LNCaP clone FGC (cell line): ENCODE measurements around the gene BTD.
A peak's percentile ranks its signal among the peaks of the same experiment; 100 is the strongest.

Experiments used
- DNase-seq: peaks from one replicate; pipeline ENCODE4 v3.0.0-alpha.2; 2011; ENCODE audit warnings: low read depth
- H3K4me3 ChIP-seq: 2 replicates; pipeline ENCODE4 v1.5.1; 2011; ENCODE audit warnings: mild to moderate bottlenecking, low read depth, low read length, control low read depth
- TF ChIP-seq, protein P1 (sequence below): IDR thresholded peaks from 2 replicates; pipeline ENCODE4 v1.5.1; 2012; ENCODE audit warnings: mild to moderate bottlenecking; ENCODE audit not compliant: control insufficient read depth, insufficient read depth; ENCODE audit errors: extremely low read depth

Gene BTD

DNA sequence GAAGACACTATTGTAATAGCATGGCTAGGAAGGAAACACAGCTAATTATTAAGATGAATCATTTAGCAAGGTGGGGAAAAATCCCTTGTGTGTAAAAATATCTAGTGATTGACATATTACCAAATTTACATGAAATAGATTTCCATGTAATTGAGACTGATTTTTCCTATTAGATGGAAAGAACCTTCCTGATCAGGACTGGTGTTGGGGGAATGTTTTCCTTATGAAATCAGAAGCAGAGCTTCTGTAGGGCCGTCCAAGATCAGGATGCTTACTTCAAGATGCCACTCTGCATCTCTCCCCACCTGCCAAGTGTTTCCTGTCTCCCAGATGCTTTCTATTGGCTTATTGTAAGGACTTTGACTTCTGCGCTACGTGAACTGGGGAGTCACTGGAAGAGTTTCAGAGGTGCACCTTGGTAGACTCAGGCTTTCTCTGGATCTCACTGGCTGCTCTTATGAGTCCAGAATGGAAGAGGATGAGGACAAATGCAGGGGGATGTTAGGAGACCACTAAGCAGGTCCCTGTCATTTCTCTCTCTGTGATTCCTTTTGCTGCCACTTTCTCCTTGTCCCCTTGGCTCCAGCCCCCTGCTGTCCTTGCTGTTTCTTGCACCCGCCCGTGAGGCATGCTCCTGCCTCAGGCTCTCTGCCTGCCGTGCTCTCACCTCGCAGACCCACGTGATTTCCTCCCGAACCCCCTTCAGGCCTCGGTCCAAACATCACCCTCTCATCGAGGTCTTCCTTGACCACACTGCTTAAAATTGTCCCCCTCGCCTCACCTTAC, 30.1 kb downstream of the BTD start:
- no peak overlapping the region for H3K4me3 ChIP-seq
- DNase-seq = no peak
- TF ChIP-seq, protein P1, sequence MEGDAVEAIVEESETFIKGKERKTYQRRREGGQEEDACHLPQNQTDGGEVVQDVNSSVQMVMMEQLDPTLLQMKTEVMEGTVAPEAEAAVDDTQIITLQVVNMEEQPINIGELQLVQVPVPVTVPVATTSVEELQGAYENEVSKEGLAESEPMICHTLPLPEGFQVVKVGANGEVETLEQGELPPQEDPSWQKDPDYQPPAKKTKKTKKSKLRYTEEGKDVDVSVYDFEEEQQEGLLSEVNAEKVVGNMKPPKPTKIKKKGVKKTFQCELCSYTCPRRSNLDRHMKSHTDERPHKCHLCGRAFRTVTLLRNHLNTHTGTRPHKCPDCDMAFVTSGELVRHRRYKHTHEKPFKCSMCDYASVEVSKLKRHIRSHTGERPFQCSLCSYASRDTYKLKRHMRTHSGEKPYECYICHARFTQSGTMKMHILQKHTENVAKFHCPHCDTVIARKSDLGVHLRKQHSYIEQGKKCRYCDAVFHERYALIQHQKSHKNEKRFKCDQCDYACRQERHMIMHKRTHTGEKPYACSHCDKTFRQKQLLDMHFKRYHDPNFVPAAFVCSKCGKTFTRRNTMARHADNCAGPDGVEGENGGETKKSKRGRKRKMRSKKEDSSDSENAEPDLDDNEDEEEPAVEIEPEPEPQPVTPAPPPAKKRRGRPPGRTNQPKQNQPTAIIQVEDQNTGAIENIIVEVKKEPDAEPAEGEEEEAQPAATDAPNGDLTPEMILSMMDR = no peak

DNA sequence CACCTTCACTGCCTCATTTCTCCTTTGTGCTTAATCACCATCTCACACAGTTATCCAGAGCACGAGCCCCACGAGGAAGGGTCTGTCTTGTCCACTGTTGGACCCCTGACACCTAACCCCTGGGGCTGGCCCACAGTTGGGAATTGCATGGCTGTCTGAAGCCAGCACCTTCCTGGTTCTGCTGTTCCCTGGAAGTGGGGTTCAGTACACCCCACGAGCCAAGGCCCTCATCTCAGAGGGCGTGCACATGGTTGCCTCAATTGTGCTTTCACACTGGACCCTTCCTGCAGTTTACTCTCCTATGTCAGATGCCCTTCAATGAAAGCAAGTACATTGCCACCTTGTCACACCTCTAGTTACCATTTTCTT, 30.7 kb downstream of the BTD start:
- TF ChIP-seq, protein P1 = no peak
- no peak overlapping the region for H3K4me3 ChIP-seq
- no peak for DNase-seq

DNA sequence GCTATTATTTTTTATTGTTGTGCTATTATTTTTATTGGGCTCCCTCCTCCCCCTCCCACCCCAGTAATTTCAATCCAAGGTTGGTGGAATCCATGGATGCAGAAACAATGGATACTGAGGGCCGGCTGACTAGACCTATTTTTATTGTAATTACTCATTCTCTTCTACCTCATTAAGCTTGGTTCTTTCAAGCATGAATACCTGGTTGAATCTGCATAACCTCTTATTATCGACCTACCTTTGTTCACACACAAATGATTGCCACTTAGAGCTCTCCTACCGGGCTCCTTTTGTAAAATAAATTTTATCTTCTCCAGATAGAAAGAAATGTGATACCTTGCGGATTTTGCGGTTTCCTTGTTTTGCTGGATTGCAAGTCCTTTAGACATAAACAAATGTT, 31.6 kb downstream of the BTD start:
- TF ChIP-seq, protein P1 = no peak
- DNase-seq = no peak
- no peak overlapping the region for H3K4me3 ChIP-seq

DNA sequence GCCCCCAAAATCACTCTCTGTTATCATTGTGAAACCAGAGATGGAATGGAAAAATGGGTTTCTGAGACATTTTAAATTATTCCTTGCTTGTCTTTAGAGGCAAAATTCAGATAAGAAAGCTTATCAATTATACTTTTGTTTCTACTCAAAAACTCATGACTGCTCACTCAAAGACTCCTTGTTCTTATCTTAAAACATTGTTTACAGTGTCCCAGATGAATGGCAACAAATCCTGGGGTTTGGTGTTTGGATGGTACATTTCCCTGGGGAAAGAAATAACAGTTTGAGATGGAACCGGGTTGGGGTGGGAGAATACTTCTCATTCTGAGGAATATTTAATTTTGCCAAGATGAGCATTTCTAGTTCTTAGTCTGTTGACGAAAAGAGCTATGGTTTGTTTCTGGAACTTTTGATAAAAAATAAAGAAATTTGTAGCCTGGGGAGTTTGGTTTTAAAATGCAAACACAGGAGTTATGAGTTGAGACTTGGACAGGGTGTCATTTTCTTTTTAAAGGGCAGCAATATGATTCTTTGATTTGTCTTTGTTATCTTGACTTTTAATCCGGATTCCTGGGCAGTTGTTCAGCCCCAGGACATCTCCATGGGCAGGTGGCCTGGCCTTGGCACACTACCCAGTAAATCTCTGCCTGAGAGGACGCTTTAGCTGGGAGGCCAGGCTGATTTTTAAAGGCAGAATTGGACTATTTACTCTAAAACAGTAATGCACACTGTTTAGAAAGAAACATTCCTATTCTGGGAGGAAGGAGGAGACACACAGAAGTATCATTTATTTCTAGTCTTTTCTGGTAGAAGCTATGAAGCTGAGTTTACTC, 32.4 kb downstream of the BTD start:
- TF ChIP-seq, protein P1 = no peak
- no peak overlapping the region; the same call in 1 of the 2 replicates for H3K4me3 ChIP-seq
- peak; percentile 88 for DNase-seq

DNA sequence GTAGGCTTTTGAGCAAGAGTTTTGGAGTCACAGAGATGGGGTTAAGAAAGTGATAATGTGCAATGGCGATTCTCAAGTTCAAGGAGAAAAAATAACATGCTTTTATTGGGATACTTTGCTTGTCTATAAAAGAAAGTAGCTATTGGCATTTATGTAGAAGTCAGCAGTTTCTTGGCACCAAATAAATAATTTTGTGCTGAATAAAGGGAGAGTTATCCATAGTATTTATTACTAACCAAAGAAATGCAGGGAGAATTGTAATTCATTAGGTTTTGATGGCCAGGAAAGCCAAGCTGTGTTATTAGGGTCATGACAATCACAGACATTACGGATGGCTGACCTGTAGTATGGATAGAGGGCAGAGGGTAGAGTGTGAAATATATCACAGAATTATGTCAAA, 33.1 kb downstream of the BTD start:
- H3K4me3 ChIP-seq = no peak overlapping the region; the same call in 1 of the 2 replicates
- DNase-seq = no peak
- TF ChIP-seq, protein P1 = no peak

DNA sequence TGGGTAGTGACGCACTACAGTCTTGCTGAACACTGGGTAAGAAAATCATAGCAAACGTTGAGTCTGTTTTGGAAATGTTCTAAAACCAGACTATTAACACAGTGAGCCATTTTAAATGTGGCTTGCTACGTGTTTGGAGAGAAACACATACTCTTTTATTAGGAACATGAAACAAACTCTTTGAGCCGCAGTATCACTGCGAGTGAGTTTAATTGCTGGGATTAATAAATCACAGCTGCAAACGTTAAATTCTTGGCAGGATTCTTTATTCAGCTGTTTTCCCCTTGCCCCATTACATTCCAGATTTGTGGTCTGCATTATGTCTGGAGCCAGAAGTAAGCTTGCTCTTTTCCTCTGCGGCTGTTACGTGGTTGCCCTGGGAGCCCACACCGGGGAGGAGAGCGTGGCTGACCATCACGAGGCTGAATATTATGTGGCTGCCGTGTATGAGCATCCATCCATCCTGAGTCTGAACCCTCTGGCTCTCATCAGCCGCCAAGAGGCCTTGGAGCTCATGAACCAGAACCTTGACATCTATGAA, 33.6 kb downstream of the BTD start:
- TF ChIP-seq, protein P1 = no peak
- no peak overlapping the region for H3K4me3 ChIP-seq
- DNase-seq = no peak
